ENCODE measurements around the gene SCN1B.

DNA sequence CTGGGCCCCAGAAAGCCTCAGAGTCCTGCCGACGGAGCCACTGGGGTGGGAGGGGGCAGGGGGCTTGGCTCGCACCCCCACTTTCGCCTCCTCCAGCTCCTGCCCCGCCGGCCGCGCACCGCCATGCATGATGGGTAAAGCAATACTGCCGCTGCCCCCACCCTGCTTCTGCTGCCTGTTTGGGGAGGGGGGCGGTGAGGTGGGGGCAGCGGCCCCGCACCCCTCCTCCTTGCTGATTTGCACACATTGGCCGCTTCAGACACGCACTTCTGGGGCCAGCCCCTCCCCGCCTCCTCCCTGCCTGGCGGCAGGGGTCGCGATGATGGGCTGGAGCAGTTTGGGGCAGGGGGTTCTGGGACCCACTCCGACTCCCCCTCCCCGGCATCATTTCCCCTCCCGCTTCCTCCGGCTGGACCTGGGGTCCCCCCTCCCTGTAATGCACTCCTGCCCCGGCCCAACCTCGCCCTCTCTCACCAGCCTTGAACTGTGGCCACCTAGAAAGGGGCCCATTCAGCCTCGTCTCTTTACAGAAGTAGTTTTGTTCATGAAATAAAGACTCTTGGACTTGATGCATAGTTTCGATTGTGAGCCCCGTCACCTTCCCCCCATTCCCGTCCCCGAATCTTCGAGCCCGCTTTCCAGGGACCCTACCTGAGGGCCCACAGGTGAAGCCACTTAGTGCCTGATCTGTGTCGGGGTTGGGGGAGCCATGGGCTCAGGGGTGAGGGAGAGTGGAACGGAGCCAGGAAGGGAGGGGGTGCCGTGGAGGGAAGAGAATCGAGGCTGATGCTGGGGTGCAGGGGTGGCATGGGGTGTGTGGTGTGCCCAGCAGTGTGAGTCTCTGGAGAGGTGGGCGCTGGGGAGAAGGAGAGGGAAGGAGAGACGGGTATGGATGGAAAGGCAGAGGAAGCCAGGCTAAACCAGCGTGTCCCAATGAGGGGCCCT lies 9.9 kb downstream of the SCN1B start:
- TF ChIP-seq EZH2phosphoT487 (conservative IDR thresholded peaks at IDR 0.05; ENCODE audit: low read length): no peak
- TF ChIP-seq, protein P1, sequence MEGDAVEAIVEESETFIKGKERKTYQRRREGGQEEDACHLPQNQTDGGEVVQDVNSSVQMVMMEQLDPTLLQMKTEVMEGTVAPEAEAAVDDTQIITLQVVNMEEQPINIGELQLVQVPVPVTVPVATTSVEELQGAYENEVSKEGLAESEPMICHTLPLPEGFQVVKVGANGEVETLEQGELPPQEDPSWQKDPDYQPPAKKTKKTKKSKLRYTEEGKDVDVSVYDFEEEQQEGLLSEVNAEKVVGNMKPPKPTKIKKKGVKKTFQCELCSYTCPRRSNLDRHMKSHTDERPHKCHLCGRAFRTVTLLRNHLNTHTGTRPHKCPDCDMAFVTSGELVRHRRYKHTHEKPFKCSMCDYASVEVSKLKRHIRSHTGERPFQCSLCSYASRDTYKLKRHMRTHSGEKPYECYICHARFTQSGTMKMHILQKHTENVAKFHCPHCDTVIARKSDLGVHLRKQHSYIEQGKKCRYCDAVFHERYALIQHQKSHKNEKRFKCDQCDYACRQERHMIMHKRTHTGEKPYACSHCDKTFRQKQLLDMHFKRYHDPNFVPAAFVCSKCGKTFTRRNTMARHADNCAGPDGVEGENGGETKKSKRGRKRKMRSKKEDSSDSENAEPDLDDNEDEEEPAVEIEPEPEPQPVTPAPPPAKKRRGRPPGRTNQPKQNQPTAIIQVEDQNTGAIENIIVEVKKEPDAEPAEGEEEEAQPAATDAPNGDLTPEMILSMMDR (IDR thresholded peaks at IDR 0.05; ENCODE audit: insufficient read depth, low read length, poor library complexity, severe bottlenecking): no peak
